Fibroblast of skin of abdomen (primary cell): ENCODE measurements around the gene ZNF749. TPM values are rescaled to one million over a fixed set of nuclear protein-coding genes. Genes with fewer than 3 reads are reported as not detected.

Experiments
- DNase-seq: peaks from one replicate; pipeline ENCODE4 v3.0.0-alpha.2; 2013
- polyA plus RNA-seq, 2 experiments: library from polyadenylated mRNA; unstranded; fragments of 120-200 nt; gene quantifications; one replicate each; pipeline ENCODE4 v1.2.1, GENCODE V29; 2013; ENCODE audit not compliant: insufficient read length in 2 of 2

The ZNF749 gene
- polyA plus RNA-seq (2013, experiment 1 of 2; ENCODE audit: insufficient read length), result 2.5 TPM
- 2.8 TPM for polyA plus RNA-seq (2013, experiment 2 of 2; ENCODE audit: insufficient read length)

DNA sequence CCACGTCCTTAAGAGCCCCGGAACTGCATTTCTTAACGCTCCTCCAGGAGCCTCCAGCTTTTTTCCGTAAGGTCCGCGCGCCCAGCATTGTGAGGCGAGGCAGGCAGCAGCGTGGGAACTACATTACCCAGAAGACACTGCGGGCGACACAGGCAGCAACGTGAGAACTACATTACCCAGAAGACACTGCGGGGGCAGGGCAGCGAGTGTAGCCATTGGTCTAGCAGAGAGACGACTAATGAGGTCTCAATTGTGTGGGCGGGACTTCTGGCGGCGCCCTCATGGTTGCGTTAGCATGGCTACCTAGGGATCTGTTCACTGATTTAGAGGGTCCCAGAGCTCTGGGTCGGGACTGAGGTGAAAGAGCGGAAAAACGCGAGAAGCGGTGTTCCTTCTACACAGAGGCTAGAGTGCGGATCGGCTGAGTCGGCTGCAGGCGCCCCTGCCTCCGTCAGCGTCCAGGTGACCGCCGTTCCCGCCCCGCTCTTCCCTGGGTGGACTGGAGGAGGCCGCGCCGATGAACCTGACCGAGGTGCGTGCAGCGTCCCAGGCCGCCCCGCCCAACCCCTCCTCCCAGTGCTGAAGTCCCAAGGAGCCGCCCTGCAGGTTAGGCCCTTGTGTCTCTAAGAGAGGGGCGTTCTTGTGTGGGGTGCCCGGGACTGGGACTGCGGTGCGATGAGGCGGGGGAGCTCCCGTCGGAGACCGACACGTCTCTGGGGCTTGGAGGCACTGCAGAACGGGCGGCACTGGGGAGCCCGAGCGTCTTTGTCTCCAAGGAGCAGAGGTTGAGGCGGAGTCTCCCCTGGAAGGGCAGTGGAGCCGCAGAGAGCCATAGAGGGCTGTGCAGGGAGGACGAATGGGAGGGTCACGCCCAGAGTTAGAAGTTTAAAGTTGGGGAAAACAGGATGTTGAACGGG, at the start of gene ZNF749:
Gene ZNF749, plus strand, starts transcription at position 264 of the 917 bp plus-strand sequence. Its CDS starts 254 bp downstream, at position 518.
- DNase-seq, result peak; percentile 98

DNA sequence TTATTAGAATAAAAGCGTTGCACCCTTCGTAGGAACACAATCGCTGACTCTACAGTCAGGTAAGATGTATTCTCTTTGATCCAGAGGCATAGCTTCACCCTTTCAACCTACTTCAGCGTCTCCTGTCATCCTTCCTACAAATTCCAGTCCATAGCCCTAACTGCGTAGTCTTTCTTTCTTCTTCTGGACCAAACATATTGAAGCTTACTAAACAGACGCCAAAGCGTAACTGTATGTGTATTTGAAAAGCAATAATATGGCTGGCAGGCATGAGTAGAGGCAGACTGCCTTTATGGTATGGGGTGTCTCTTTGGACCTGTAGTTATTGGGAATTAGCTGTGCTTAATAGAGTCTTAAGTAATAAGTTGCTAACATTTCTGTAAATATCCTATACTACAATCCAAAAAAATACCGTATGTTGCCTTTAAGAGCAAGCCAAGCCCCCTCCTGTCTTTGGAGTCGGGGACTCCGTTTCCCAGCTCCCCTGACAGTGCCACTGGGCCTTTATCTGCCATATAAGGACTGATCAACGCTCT, 45.9 kb upstream of the ZNF749 start:
- no peak for DNase-seq

DNA sequence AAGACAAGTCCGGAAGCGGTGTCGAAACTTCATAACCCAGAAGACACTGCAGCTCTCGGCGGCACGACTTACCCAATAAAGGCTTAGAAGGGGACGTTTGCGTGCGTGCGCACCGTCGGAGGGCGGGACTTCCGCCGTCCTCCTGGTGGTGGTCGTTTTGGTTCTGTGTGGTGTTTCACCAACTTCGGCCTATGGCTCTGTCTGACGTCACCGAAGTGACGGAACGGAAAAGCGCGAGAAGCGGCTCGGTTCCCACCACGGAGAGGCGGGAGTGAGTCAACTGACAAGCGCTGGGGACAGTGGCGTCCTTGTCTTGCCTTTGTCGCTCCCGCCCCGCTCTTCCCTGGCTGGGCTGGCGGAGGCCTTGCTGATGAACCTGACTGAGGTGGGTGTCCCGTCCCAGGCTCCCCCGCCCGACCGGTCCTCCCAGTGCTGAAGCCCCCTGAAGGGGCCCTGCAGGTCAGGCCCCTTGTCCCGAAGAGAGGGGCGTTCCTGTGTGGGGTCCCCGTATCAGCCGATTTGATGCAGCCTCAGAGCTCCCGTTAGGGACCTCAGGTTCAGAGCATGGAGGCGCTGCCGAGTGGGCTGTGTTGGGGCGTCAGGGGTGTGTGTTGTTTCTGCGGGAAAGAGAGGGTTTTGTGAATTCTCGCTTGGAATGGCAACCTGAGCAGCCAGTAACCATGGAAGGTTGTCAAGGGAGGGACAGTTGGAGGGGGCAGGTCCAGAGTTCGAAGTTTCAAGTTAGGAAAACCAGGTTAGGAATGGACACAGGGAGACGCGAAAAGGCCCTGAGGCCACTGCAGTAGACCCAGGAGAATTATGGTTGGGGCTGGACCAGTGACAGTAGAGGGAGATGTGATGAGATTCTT, 45.2 kb upstream of the ZNF749 start, which contains the start of gene ZNF548:
Gene ZNF548, plus strand, starts transcription at position 125 of the 869 bp plus-strand sequence. Its CDS starts 246 bp downstream, at position 371.
- DNase-seq, result peak; percentile 99

DNA sequence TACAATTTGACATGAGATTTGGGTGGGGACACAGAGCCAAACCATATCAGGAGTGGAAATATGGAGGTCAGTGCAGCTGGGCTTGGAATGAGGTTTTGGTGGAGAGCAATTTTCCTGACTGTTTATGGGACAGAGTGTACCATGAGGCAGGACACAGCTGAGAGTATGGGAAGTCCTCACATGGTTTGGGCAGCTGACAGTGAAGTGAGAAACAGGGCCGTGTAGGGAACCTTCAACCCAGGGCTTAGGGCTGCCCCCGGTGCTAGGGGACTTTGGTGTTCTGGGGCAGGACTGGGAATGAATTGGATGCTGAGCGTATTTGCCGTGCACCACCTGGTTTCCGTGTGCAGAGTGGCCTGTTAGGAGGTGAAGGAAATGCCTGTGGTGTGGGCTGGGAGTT, 39.4 kb upstream of the ZNF749 start:
- no peak for DNase-seq

DNA sequence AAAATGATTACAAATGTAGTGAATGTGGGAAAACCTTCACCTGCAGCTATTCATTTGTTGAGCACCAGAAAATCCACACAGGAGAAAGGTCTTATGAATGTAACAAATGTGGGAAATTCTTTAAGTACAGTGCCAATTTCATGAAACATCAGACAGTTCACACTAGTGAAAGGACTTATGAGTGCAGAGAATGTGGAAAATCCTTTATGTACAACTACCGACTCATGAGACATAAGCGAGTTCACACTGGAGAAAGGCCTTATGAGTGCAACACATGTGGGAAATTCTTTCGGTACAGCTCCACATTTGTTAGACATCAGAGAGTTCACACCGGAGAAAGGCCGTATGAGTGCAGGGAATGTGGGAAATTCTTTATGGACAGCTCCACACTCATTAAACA, 36.3 kb upstream of the ZNF749 start:
- no peak for DNase-seq

DNA sequence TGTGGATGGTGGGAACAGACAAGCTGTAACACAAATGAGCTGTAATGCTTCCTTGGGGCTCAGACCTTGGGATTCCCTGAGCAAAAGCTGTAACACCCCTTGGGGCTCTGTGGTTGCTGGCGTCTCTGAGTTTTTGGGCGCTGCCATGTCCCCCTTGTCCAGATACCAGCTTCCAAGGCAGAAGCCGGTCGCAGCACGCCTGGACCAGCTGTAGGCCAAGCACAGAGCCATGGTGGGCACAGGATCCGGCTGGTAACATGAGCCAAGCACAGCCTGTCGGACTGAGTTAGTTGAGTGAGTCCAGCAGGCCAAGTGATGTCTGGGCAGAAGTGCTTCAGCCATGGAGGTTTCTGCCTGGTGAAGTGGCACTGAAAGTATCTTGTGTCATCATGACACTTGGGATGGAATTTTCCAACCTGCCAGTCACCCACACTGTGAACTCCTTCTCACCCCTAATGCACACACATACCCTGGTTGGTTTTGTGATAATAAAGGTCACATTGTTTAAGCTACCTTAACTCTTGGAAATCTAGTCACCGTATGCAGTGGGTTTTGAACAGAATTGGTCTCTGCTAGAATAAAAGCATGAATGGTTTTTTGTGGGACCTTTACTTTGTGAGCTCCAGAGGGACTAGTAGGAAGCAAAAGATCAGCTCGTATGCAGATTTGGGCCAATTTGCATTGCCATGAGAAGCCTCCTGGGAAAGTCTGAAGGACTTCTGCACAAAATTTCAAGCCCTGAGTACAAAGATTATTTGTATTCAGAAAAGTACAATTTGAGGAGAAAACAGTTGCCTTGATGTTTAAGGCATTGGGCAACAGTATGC, 31.2 kb upstream of the ZNF749 start:
- DNase-seq, result no peak

DNA sequence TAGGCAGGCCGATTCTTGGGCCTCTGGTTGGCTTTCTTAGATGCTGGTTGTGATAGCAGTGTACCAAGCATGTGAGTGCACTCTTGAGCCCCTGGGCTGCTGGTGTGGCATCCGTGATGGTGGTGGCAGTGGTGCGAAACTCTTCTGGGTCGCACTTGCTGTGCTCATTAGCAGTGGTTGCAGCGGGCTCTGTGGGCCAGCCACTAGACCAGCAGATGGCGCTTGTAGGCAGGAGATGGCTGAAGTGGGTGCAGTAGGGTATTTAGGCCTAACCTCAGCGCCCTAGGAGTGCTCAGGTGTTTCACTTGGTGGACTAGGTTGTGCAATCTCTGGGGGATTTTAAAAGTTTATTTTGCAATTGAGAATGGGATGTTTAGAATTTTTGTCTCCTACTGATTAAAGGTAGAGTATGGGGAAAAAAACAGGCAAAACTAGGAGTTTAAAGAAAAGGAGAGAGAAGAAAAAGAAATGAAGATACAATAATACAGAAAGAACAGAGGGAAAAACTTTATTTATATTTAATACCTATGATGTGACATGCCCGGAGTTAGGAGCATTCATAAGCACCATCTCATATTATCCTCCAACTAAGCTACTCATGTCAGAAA, 28.5 kb upstream of the ZNF749 start:
- peak; percentile 28 for DNase-seq

DNA sequence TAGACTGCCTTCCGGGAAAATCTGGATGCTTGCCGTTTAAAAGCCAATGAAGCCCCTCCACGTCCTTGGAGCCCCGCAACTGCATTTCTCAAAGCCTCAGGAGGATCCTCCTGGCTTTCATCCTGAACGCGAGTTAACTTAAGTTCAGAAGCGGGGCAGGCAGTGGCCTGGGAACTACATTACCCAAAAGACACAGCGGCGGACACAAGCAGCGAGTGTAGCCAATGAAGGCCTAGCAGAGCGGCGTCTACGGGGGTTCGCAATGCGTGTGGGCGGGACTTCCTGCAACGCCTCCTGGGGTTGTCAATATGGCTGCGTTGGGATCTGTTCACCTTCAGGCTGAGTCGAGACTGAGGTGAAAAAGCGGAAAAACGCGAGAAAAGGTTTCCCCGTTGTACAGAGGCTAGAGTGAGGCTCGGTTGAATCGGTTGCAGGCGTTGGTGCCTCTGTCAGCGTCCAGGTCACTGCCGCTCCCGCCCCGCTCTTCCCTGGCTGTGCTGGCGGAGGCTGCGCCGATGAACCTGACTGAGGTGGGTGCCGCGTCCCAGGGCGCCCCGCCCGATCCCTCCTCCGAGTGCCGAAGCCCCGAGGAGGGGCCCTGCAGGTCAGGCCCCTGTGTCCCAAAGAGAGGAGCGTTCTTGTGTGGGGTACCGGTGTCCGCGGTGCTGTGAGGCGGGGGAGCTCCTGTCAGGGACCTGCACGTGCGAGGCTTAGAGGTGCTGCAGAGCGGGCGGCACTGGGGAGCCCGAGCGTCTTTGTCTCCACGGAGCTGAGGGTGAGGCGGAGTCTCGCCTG, 24.1 kb upstream of the ZNF749 start, which contains the start of gene ZNF17:
Gene ZNF17, plus strand, starts transcription at position 285 of the 795 bp plus-strand sequence. CDS start 2,455 bp downstream, outside the sequence.
- peak; percentile 92 for DNase-seq

DNA sequence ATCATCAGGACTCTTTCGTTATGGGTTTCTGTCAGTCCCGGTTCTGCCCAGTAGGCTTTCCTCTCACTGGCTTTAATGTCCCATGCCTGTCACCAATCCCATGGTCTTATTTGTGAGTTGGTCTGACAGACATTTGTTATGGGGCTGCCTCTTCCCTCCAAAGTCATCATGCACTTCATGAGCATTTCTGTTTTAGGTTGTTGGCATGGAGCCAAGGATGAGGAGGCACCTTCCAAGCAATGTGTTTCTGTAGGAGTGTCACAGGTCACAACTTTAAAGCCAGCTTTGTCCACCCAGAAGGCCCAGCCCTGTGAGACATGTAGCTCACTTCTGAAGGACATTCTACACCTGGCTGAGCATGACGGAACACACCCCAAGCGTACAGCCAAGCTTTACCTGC, 15.7 kb upstream of the ZNF749 start:
- no peak for DNase-seq

DNA sequence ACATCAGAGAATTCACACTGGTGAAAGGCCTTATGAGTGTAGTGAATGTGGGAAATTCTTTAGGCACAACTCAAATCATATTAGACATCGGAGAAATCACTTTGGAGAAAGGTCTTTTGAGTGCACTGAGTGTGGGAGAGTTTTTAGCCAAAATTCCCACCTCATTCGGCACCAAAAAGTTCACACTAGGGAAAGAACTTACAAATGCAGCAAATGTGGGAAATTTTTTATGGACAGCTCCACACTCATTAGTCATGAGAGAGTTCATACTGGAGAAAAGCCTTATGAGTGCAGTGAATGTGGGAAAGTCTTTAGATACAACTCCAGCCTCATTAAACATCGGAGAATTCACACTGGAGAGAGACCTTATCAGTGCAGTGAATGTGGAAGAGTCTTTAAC, 14.1 kb upstream of the ZNF749 start:
- no peak for DNase-seq

DNA sequence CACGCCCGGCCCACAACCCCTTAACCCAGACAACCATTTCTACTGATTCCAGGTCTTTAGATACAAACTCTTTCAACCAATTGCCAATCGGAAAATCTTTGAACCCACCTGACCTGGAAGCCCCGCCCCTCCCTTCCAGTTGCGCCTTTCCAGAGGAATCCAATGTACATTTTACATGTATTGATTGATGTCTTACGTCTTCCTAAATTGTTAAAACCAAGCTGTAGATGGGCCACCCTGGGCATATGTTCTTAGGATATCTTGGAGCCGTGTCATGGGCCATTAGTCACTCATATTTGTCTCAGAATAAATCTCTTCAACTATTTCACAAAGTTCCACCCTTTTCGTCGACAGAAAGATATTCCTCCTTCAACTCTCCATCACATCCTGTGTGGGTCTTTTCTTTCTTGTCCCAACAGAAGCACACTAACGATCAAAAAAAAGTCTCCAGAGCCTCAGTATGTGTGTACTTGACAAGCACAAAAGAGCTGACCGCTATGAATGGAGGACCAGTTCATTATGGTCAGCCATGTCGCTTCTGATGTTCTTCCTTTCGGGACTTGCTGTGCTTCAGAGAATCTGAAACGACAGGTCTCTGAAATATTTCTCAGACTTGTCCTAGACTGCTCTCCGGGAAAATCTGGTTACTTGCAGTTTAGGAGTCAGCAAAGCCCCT, 601 bp upstream of the ZNF749 start:
- no peak for DNase-seq

DNA sequence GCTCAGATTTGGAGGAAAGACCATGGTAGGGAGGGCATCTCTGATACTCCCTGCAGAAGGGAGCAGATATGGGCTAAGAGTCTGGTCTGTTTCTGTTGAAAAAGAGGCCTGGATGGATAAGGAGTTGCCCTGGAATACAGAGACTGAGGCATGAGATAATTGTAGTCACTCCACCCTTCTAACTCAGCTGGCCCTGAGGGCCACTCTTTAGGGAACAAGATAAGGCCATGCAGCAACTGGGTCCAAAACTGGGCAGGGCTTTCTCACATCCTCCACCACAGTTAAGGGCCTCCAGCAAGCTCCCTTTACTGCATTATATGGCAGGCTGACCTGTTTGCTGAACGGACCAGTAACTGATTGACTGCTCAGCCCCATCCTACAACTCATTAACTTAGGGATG, 1.3 kb downstream of the ZNF749 start:
- no peak for DNase-seq

DNA sequence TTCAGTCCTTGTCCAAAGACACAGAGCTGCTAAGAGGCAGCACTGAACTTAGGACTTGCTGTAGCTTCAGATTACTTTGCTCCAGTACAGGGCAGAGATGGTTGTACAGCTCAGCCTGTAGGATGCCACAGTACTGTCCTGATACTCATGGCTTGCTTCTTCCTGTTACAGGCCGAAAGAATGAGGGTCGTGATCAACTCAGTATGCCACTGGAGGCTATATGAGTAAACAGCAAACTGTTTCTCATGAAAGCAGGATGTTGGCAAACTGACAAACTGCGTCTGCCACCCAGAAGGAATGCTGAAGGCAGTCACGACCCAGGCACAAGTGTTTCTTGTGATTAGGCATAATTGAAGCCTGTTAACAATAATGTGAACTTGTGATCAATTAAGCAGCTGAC, 2.8 kb downstream of the ZNF749 start:
- no peak for DNase-seq

DNA sequence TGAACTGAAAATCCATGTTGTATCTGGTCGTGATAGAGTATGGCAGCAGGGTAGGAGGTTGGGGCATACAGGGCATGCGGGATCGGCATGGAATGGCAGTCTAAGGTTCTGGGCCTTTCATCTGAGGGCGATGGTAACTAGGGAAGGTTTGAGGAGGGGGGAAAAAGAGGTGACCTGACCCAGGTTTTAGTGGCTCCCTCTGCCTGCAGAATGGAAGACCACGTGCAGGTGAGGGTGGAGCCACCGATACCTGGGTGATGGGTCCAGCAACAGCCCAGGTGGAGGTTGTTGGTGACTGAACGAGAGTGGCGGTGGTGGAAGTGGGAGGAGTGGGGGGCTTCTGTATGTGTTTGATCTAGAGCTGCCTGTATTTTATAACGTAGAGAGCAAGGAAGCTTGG, 3.8 kb downstream of the ZNF749 start:
- no peak for DNase-seq

DNA sequence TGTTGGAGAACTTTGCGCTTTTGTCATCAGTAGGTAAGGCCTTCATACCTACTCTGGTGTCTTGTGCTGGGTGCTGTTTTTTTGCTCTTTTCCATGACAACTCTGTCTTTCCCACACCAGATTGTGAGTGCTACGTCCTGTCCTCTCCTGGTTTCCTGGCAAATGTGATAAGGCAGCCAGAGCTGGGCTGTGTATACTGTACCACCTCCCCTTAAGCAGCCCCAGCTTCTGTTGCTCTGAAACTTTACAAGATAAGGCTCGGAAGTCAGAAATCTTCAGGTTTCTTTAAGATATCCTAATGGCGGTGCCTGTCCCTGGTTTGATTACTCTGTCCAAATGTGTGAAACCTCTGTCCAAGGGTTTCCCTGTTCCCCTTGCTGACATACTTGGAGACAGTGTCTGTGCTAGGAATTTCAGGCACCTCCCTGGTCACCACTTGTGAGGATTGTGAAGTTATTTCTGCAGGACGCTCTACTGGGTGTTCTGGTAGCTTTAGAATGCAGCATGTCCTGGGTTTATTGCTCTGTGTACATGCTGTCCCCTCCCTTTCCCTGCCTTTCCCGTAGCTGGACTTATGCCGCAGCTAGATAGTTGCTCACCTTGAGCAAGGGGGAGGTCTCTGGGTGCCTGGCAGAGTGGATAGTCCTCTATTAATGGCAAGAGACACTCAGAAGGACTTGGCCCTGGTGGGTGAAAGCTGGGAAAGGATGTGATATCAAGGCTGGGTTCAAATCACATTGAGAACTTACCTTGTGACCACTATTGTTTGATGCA, 7.0 kb downstream of the ZNF749 start:
- DNase-seq, result no peak

DNA sequence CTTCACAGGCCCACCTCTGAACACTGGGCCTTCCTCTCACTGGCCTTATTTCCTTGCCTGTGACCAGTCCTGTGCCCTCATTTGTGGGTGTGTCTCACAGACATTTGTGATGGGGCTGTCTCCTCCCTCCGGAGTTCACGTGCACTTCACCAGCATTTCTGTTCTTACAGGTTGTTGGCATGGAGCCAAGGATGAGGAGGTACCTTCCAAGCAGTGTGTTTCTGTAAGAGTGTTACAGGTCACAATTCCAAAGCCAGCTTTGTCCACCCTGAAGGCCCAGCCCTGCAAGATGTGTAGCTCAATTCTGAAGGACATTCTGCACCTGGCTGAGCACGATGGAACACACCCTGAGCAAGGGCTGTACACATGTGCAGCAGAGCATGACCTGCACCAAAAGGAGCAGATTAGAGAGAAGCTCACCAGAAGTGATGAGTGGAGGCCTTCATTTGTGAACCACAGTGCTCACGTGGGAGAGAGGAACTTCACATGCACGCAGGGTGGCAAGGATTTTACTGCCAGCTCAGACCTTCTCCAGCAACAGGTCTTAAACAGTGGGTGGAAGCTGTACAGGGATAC, 8.1 kb downstream of the ZNF749 start:
- no peak for DNase-seq

DNA sequence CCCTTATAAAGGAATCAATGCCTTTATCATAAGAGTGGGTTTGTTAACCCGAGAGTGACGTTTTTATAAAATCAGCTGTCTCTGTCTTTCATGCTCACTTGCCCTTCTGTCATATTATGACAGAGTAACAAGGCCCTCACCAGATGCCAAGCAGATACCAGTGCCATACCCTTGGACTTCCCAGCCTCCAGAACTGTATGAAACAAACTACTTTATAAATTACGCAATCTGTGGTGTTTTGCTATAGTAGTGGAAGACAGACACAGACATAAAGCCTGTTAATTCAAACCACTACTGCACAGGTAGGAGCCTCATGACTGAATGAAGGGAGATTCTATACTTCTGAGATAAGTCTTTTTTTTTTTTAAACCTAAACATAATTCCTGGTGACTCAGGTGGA, 17.2 kb downstream of the ZNF749 start:
- no peak for DNase-seq

DNA sequence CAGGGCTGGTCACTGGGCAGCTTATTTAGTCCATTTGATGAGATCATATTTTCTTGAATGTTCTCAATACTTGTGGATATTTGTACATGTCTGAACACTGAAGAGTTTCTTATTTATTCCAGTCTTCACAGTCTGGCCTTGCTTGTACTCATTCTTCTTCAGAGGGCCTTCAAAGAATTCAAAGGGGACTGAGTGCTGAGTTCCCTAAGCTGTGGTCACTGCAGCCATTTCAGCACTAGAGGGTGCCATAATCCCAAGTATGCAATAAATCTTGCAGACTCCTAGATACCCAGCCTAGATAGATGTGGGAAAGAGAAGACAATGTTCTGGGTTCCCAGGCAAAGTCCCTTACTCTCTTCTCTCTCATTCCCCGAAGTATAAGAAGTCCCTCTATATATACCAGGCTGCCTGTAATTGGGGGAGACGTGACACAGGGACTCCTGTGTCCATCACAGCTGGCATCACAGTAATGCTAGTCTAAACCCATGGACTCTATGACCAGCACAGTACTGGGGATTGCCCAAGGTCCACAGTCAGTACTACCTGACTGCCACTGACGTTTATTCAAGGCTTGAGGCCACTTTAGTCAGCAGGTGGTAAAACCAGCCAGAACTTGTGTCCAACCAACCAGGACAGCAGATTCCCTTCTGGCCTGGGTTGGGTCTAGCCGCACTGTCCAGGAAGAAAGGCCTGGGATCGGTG, 30.7 kb downstream of the ZNF749 start:
- DNase-seq, result no peak
